HepG2 (cell line): Measurements from ENCODE around the gene PTGDR2.

ENCODE experiments used
- CEBPB ChIP-seq: IDR thresholded peaks from 2 replicates; pipeline ENCODE4 v1.6.1; 2011; ENCODE audit warnings: low read depth, low read length, improper control_type of control experiment, borderline replicate concordance
- CTCF ChIP-seq: sonication (generic); formaldehyde crosslinking; IDR thresholded peaks from 2 replicates; pipeline ENCODE4 v1.5.0; 2020; ENCODE audit warnings: mild to moderate bottlenecking, missing genetic modification reagents, moderate library complexity
- HIC2 ChIP-seq: sonication (generic); formaldehyde crosslinking; IDR thresholded peaks from 2 replicates; pipeline ENCODE4 v1.9.0; 2022; ENCODE audit warnings: low read depth, missing genetic modification reagents
- HNRNPK ChIP-seq: fragments of 200-400 bp; formaldehyde crosslinking; IDR thresholded peaks from 2 replicates; pipeline ENCODE4 v1.6.1; 2018; ENCODE audit warnings: low read length, low read depth, moderate library complexity, mild to moderate bottlenecking; ENCODE audit not compliant: poor library complexity, severe bottlenecking
- REL ChIP-seq: sonication (generic); formaldehyde crosslinking; conservative IDR thresholded peaks from 2 replicates; pipeline ENCODE4 v1.8.0; 2022; ENCODE audit warnings: mild to moderate bottlenecking, missing genetic modification reagents, moderate library complexity

GRCh38 chr11:60854140-60854846 lies 1.5 kb downstream of the PTGDR2 start:
- no peak for TF ChIP-seq CTCF
- TF ChIP-seq HNRNPK = no peak
- no peak for TF ChIP-seq CEBPB
- no peak for TF ChIP-seq REL (CRISPR knock-in tag)
- TF ChIP-seq HIC2 (CRISPR knock-in tag) = no peak
